NOMO-1 (cell line): ENCODE results near the gene B3GNT9.
"Not testable (repeated sequence)": the region's sequence is repeated elsewhere in the genome, so short reads cannot be mapped to it uniquely, and the experiment has no call there.

Experiments
- DNase-seq, 2 experiments: peaks; one replicate each; lab custom pipeline; 2025; ENCODE audit not compliant: unreplicated experiment in 2 of 2; lab: John Stamatoyannopoulos, UW

The B3GNT9 gene

DNA sequence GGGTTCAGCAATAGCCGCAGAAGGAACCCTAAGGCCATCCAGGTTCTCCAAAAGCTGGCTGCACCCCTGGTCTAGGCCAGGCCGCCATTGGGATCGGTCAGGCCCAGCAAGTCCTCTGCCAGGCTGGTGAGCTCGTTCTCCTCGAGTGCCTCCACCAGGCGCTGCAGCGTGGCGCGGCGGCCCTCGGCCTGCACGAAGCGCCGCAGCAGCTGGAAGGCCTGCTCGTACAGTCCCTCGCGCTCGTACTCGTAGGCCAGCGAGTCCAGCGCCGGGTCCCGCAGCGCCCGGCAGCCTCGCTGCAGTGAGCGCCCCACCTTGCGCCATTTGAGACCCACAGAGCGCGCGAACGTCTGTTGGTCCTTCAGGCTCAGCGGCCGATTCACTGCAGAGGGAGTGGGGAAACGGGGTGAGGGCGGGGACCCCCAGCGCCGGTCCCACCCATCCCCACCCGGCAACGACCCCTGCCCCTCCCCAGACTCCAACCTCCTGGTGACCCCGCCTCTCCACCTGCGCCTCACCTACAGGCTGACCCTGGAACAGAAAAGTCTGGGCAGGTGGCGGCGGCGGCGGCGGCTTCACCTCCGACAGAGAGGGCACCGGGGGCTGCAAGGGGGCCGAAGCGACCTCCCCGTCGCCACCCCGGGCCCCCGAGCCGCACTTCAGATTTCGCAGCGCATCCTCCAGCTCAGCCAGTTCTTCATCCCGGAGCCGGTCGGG is 3.9 kb upstream of the B3GNT9 start:
- DNase-seq: no peak

DNA sequence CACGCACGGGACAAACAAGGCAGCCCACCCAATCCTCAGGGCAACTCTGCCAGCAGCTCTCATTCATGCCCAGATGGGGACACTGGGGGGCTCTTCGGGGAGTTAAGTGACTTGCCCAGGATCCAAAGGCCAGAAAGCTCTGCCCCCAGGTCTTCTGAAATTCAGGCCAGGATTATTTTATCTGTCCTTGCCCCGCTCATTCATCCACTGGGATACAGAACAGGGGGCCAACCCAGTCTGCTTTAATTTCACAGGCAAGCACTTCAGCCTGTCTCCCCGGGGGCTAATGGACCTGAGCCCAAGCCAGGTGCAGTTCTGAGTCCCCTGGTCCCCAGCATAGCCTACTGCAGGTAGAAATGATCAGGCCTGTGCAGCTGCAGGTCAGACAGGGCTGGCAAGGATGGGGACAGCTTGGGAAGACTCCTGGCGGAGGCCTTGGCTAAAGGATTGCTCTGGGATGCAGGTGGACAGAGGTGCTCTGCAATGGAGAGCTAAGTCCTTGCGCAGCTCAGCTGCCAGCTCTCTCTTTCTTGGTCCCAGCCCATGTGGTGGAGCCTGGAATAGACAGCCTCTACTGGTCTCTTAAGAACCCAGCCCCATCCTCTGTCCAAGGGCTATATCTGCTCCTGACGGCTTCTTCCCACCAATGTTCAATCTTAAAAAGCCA is 766 bp upstream of the B3GNT9 start:
- no peak for DNase-seq

DNA sequence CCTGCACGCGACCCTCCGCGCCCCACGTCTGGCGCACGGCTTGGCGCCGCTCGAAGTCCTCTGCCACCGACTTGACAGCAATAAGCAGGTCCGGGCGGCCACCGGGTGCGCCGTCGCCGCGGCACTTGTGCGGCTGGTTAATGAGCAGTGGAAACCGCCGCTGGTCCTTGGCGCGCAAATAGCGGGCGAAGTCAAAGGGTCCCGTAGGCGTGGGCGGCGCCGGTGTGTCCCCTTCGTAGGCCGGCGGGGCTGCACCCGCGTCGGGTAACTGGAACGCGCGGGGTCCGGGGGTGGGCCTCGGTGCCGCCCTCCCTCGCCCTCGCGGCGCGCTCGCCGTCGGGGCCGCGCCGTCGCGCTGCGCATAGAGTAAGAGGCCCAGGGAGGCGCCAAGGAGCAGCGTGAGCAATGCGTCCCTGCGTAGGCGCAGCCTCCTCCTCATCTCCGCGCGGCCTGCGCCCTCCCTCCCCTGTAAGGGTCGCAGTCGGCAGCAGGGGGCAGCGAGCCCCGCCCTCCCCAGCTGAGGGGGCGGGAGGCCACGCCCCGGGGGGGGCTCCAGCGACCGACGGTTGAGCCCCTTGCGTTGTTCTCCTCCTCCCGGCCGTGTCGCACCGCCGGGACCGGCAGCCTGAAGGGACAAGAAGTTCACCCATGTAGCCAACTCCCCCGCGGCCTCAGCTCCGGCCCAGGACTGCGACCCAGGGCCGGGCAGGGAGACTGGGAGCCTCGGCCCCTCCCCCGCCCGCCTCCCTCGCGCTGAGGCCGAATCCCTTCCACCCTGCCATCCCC is 558 bp downstream of the B3GNT9 start:
- DNase-seq: no peak

DNA sequence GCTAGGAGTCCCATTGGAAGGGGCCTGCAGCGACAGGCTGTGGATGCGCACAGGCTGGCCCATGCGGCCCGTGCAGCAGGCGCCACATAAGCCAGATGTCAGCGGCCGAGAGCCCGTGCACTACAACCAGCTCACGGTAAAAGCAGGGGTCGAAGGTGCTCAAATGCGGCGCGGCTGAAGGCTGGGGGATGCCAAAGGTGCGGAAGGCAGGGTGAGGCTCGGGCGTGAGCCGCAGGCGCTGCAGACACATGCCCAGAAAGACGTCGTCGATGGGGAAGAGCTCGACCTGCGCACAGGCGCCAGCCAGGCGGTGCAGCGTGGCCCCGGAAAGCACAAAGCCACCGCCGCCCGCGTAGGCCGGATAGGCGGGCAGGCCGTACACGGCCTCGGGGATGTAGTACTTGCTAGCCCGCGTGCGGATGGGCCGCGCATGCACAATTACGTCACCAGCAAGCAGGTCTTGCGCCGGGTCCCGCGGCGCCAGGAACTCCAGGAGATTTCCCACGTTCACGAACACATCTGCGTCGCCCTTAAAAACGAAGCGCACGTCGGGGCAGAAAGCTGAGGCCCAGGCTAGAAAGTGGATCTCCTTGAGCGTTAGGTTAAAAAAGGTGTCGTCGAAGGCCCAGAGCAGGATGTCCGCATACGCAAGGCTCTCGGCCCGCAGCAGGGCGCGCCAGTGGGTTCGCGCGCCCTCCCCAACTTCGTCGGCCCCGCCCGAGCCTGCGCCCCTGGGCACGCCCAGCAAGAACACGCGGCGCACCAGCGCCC is 1.3 kb downstream of the B3GNT9 start:
- DNase-seq: no peak

DNA sequence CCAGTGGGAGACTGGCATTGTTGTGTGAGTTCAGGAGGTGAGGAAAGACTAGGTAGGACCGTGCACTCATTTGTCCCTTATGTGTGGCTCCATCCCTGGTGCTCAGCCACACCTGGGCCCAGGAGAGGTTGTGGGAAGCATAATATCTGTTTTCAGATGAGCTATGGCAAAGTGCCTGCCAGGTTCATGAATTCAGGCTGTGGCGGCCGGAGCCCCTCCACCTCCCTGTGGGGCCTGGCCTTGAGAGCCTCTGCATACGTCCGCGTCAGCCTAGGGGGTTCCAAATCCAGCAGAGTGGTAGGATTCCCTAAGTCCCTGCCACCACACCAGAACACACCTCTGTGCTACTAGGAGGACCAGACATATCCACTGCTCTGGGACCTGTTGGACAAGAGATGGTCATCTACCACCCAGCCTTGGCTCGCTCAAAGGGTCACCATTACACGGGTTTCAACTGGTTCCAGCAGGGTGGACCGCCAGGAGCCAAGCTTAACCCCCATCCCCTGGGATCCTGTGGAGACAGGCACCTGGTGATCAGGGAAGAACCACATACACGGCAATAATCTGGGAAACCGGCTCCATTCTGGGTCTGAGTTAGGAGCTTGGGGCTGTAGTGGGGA is 2.0 kb downstream of the B3GNT9 start:
- no peak for DNase-seq

DNA sequence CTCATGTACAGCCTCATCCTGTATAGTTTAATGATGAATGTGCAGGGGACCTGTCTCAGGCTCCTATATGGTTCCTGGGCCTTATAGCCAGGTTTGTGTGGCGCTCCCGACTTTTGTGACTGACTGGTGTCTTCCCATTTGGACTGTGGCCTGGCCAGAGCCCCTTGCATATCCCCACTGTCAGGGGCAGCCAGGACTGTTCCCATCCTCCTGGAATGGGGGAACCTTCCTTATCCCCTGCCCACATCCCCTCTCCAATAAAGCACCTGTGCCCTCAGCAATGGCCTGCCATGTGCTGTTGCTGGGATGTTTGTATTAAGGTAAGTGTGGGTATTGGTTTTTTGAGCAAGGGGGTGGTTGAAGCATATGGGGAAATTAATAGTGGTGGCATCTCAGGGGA is 2.6 kb downstream of the B3GNT9 start:
- no peak for DNase-seq

DNA sequence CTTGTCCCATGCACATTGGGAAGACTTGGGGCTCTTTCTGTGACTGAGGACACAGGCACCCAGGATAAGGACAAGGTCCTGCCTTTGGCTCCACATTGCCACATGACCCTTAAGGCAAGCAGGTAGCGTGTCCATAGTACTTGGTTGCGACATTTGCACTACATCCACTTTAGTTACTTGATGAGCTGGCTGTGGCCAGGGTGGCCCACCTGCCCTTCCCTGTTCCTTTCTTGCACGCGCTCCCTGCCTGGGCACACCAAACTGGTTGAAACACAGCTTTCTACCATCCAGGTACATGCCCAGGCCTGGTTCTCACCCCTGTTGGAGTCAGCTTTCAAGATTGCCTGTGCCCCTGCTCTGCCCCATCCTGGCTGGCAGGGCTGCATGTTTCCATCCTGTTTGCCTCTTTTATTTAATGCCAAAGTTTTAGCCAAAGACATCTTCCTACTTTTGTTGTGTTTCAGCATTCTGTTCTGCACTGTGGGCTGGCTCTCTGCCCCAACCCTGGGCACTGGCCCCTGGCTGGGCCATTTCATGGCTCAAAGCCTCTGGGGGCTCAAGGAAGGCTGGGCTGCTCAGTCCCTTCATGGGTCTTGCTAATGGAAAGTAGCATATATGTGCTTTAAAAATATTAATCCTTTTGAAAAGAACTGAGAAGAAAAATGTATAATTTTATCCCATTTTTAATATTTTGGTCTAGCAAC is 3.2 kb downstream of the B3GNT9 start:
- DNase-seq: no peak

DNA sequence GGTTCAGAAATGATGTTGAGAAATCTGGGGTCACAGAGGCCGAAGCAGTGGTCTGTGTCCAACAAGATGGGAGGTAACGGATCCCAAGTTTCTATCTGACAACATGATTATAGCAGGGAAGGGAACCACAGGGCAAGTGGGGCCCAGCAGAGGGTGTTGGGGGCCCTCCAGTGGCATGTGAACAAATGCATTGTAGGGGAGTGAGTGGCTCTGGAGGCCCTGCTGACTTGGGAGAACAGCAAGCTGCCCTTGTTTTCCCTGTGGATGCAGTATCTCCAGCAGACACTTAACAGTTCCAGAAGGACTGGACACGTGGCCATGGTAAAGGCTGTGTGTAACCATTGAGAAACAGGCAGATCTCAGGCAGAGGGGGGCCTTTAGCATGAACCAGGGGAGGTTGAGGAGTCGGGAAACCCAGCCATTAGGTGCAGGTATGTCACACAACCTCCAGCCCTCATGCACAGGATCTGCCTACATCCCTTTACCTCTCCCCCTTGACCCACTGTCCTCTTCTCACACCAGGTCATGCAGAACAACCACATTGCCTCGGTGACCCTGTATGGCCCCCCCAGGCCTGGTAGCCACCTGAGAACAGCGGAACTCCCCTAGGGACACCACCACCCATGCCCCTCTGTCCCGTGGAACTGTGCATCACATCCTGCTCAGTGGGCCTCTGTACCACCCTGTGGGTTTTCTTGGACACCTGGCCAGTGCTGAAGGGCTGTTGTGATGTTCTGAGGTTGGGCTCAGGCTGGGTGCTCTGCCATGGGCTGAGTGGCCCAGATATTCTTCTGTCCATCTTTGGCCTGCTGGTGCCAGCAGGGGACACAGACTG is 4.1 kb downstream of the B3GNT9 start:
- DNase-seq: no peak

DNA sequence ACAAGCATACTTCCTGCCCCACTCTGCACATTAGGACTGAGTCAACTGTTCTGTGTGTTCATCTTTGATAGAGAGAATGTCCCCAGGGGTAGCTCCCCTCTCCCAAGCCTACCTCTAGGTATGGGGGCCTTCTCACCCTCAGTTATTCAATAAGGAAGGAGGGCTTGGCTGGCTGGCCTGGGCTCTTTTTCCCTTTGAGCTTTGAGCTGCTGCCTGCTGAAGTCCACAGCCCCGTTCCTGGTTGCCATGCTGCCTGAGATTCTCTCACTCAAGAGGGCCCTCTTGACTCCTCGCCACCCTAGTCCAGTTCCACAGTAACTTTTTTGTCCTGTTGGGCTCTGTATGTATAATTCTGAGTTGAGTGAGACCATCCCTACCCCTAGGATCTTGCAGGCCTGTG is 5.1 kb downstream of the B3GNT9 start:
- no peak for DNase-seq

DNA sequence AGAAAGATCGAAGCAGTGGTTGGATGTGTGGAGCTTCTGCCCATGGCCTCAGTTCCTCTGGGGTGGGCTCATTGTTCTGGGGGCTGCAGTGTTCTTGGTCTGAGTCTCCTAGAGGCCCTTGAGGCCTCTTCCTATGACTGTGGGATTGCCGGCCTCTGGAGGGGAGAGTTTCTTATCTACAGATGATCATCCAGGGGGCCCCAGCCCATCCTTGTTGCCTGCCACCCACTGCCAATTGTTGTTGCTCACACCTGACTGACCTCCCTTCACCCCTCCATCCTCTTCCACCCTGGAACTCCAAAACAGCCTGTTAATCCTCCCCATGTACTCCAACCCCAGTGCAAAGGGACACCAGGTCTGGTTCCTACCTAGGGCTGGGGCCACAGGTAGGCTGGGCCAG is 5.9 kb downstream of the B3GNT9 start:
- no peak for DNase-seq

DNA sequence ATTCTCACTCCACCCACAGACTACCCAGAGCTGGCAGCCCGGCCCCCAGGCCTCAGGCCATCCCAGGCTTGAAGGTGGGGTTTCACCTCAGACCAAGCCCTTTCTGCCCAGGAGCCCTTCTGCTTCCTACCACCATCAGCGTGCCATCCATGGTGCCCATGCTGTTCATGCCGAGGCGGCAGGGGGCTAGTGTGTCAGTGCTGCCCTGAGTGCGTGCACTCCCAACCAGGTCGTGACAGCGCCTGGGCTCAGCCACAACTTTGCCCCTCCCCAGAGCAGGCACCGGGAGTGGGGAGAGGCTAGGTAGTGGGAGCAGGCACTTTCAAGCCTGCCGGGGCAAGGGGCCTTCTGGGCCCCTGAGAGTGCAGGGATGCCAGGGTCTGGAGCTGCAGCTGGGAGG is 8.5 kb downstream of the B3GNT9 start:
- DNase-seq: no peak

DNA sequence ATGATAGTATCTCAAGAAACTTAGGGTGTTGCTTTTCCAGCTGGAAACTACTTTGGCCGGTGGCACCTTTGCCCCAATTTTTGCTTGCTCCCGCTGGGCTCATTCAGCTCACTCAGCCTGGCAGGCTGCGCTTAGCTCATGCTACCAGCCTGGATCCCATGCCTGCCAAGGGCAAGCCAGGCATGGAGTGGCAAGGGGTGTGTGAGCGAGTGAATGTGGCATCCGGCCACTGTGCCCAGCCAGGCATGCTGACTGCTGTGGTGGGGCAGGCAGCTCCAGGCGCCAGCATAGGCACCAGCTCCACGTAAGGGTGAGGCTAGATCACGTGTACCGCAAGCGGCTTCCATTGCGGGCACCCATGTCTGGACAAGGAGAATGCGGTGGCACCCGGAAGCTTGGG is 9.4 kb downstream of the B3GNT9 start:
- DNase-seq: no peak

DNA sequence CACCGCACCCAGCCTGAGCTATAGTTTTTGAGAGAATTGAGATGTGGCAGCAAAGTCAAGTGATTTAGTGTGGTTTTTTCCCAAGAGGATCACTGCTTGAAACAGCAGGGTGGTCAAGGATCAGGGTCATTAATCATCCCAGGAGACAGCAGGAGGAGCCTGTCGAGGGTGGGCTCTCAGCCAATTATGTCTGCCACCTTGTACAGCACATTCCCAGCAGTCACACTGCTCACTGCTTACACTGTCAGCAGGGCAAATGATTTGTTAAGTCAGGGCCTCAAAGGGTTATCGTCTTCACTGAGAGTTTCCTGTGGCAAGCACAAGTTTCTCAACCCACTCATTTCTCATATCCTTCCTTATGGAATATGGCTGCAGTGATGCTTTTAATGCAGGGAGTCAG is 13.2 kb downstream of the B3GNT9 start:
- DNase-seq: no peak

DNA sequence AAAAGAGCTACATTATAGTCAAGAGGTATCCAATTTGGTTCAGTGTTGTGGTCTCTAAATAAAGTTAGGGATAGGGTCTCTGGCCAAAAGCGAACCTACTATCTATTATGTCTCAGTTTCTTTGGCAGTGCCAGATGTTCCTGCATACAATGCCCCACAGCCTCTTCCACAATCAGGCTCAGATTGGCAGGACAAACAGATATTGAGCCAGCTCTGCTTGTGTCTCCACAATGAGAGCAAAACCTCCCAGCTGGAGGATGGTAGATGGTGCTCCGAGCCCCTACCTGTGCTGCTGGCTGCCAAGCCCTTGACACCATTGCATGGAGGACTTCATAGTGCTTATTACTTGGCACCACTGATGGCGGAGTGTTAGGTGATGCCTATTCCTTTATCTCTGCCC is 21.4 kb downstream of the B3GNT9 start:
- no peak for DNase-seq

DNA sequence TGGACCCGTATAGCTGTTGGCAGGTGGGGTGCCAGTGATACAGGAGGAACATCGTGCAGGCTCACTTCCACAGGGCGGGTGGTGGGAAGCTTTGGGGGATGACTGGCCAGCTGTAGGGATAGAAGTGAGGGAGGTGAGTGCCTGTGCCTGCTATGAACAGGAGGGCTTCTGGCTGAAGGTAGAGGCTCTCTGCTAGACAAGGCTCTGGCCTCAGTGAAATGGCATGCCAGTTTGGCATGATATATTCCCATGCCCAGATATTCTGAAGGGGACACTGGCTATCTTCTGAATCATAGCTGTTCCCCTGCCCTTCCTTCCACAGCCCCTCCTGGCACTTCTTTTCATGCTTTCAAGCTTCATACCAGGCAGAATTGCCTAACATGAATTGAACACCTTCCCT is 21.9 kb downstream of the B3GNT9 start:
- no peak for DNase-seq

DNA sequence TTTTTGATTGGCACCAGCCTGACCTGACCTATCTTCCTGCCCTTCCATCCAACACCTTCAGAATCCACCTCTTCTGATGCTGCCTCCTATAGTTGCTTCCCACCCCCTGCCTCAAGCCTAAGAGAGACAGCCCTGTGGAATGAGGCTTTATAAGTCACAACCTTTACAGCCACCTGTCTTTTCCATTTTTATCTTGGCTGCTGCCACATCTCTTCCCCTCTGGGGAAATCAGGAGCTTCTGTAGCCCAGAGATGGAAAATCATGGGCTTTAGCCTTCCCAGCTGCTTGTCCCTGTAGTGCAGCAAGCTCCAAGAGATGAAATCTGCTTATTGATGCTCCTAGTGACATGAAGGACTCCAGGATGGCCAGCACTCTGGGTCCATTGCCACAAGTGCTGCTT is 22.4 kb downstream of the B3GNT9 start:
- no peak for DNase-seq

DNA sequence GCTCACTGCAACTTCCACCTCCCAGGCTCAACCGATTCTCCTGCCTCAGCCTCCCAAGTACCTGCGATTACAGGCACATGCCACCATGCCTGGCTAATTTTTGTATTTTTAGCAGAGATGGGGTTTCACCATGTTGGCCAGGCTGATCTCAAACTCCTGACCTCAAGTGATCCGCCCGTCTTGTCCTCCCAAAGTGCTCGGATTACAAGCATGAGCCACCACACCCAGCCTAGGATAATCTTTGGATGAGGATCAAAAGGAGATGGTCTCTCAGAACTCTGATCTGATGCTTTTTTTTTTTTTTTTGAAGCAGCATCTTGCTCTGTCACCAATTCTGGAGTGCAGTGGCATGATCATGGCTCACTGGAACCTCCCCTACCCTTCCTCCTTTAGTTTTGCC is 28.0 kb downstream of the B3GNT9 start:
- not testable (repeated sequence) for DNase-seq

DNA sequence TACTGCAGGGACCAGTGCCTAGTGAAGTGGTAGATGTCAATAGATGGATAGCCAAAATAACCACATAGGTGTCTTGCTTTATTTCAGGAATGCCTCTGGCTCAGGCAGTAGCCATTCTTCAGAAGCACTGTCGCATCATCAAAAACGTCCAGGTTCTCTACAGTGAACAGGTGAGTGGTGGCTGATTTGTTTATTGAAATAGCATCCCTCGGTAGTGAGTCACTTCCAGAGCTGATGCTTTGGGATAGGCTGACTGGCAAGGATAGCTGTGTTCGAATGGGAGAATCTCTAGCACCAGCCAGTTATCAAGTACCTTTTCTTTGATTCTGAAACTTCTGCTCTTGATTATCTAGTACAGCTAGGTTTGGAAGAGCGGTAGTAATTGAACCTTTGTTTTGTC is 30.8 kb downstream of the B3GNT9 start:
- no peak for DNase-seq

DNA sequence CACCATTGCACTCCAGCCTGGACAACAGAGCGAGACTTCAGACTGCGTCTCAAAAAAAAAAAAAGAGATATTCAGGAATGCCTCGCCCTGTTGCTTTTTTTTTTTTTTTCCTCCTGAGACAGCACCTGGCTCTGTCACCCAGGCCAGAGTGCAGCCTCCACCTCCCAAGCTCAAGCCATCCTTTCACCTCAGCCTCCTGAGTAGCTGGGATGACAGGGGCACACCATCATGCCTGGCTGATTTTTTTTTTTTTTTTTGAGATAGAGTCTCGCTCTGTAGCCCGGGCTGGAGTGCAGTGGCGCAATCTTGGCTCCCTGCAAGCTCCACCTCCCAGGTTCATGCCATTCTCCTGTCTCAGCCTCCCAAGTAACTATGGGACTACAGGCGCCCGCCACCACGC is 33.1 kb downstream of the B3GNT9 start:
- DNase-seq: no peak
